Femur (tissue), 1 donor: Measurements from ENCODE around the gene HMOX1.
"Not testable (repeated sequence)": the region's sequence is repeated elsewhere in the genome, so short reads cannot be mapped to it uniquely, and the experiment has no call there.

Experiments used
- DNase-seq: peaks from one replicate; pipeline ENCODE4 v3.0.0-alpha.2; 2017

The HMOX1 gene

GRCh38 chr22:35350539-35351503, 30.1 kb upstream of the HMOX1 start:
- peak; percentile 96 for DNase-seq

GRCh38 chr22:35352214-35353111, 28.4 kb upstream of the HMOX1 start:
- peak; percentile 67 for DNase-seq

- no peak for DNase-seq
These were observed 27.6 kb upstream of the HMOX1 start for GRCh38 chr22:35353318-35353717.

- DNase-seq = no peak
These were observed 26.8 kb upstream of the HMOX1 start for GRCh38 chr22:35354068-35354467.

GRCh38 chr22:35357883-35358621, 22.8 kb upstream of the HMOX1 start:
- DNase-seq = no peak

- DNase-seq = no peak
These were observed 21.4 kb upstream of the HMOX1 start for GRCh38 chr22:35359380-35360065.

- no peak for DNase-seq
These were observed 19.8 kb upstream of the HMOX1 start for GRCh38 chr22:35361001-35361558.

GRCh38 chr22:35363566-35364086, 17.3 kb upstream of the HMOX1 start:
- DNase-seq = no peak

GRCh38 chr22:35364230-35364629, 16.7 kb upstream of the HMOX1 start:
- DNase-seq = not testable (repeated sequence)

GRCh38 chr22:35367331-35367886, 13.5 kb upstream of the HMOX1 start:
- peak; percentile 37 for DNase-seq

- DNase-seq = no peak
These were observed 12.5 kb upstream of the HMOX1 start for GRCh38 chr22:35368386-35368785.

- DNase-seq = no peak
These were observed 10.9 kb upstream of the HMOX1 start for GRCh38 chr22:35369996-35370395.

- DNase-seq = no peak
These were observed 7.1 kb upstream of the HMOX1 start for GRCh38 chr22:35373781-35374180.

- no peak for DNase-seq
These were observed 5.9 kb upstream of the HMOX1 start for GRCh38 chr22:35375031-35375430.

GRCh38 chr22:35375526-35375925, 5.4 kb upstream of the HMOX1 start:
- DNase-seq = no peak

GRCh38 chr22:35376728-35377472, 4.0 kb upstream of the HMOX1 start:
- peak; percentile 95 for DNase-seq

GRCh38 chr22:35377735-35378134, 3.2 kb upstream of the HMOX1 start:
- no peak for DNase-seq

- DNase-seq = no peak
These were observed 2.3 kb upstream of the HMOX1 start for GRCh38 chr22:35378621-35379020.

- DNase-seq = no peak
These were observed 1.5 kb upstream of the HMOX1 start for GRCh38 chr22:35379146-35379993.

GRCh38 chr22:35380013-35380412, 883 bp upstream of the HMOX1 start:
- no peak for DNase-seq
